ENCODE results near the gene SPATA17. TPM values are rescaled to one million over a fixed set of nuclear protein-coding genes. Genes with fewer than 3 reads are reported as not detected.
A peak's percentile ranks its signal among the peaks of the same experiment; 100 is the strongest.

The SPATA17 gene
- total and polyA plus RNA-seq, 2 experiments from 2014 or later: 1.2 to 3.5 TPM

GRCh38 chr1:217871955-217872354, 240.8 kb downstream of the SPATA17 start:
- no peak overlapping the region for H3K27ac ChIP-seq (ENCODE audit: low read depth)
- H3K27me3 ChIP-seq (ENCODE audit: insufficient read depth): no peaks in the 10 kb centered on the region
- H3K27me3 Mint-ChIP-seq (ENCODE audit: insufficient read depth, low read depth, poor library complexity): peaks cover 2% of the 10 kb centered on the region
- no peaks in the 10 kb centered on the region for H3K36me3 Mint-ChIP-seq (ENCODE audit: low read depth)
- no peaks in the 10 kb centered on the region for H3K9me2 ChIP-seq (ENCODE audit: insufficient read depth)
- H2AFZ ChIP-seq: no peak overlapping the region
- no peaks in the 10 kb centered on the region for H4K20me1 ChIP-seq (replicated peaks; ENCODE audit: insufficient read depth)
- H3F3A ChIP-seq (replicated peaks; ENCODE audit: low read depth): no peaks in the 10 kb centered on the region
- no peak overlapping the region for H3K4me3 Mint-ChIP-seq
- no peak for DNase-seq (ENCODE audit: low spot score)
- H3K4me2 ChIP-seq: no peak overlapping the region
- H3K4me1 ChIP-seq (ENCODE audit: insufficient read depth): 0 out of 2 replicates have a peak, but pooled peaks cover 8% of the 10 kb centered on the region
- no peaks in the 10 kb centered on the region for H3K9me3 Mint-ChIP-seq
- H3K79me2 ChIP-seq (replicated peaks; ENCODE audit: insufficient read depth): no peaks in the 10 kb centered on the region
- peaks cover 9% of the 10 kb centered on the region; the same call in 2 of the 3 replicates for H3K4me1 Mint-ChIP-seq
- H3K27ac Mint-ChIP-seq: 0 out of 2 replicates have a peak overlapping the region, but pooled peaks have one; percentile 43
- TF ChIP-seq JUNB (IDR thresholded peaks at IDR 0.05; ENCODE audit: unreplicated experiment): no peak
- TF ChIP-seq CTCF (conservative IDR thresholded peaks at IDR 0.05; ENCODE audit: low read depth in 2 of 2): no peak
- TF ChIP-seq EZH2phosphoT487 (IDR thresholded peaks at IDR 0.05; ENCODE audit: unreplicated experiment): no peak
- TF ChIP-seq POLR2AphosphoS5 (IDR thresholded peaks at IDR 0.05; ENCODE audit: low read depth): no peak
- no peak for TF ChIP-seq ZNF114 (CRISPR knock-in tag; IDR thresholded peaks at IDR 0.05)
- no peak for TF ChIP-seq CREB1 (CRISPR knock-in tag; IDR thresholded peaks at IDR 0.05; ENCODE audit: low read depth)
- no peak for TF ChIP-seq ZNF331 (CRISPR knock-in tag; IDR thresholded peaks at IDR 0.05; ENCODE audit: low read depth)
- H3K36me3 ChIP-seq (ENCODE audit: insufficient read depth): no peaks in the 10 kb centered on the region
- no peak for ATAC-seq
- no peak overlapping the region for H3K4me3 ChIP-seq

- no peaks in the 10 kb centered on the region for H3K36me3 Mint-ChIP-seq (ENCODE audit: low read depth)
Measured at GRCh38 chr1:217875229-217875628, 244.1 kb downstream of the SPATA17 start.

More at GRCh38 chr1:217875229-217875628, 244.1 kb downstream of the SPATA17 start:
- Histone ChIP-seq H3K4me2 (no peak overlapping the region), H3K4me1 (ENCODE audit: insufficient read depth) (0 out of 2 replicates have a peak, but pooled peaks cover 8% of the 10 kb centered on the region), H2AFZ (no peak overlapping the region), H3K4me3 (no peak overlapping the region), H3K27ac (ENCODE audit: low read depth) (no peak overlapping the region), H3K79me2 (replicated peaks; ENCODE audit: insufficient read depth) (no peaks in the 10 kb centered on the region), H3K9me2 (ENCODE audit: insufficient read depth) (no peaks in the 10 kb centered on the region), H4K20me1 (replicated peaks; ENCODE audit: insufficient read depth) (no peaks in the 10 kb centered on the region), H3F3A (replicated peaks; ENCODE audit: low read depth) (no peaks in the 10 kb centered on the region), H3K36me3 (ENCODE audit: insufficient read depth) (no peaks in the 10 kb centered on the region), H3K27me3 (ENCODE audit: insufficient read depth) (no peaks in the 10 kb centered on the region)
- no peaks in the 10 kb centered on the region for H3K27me3 Mint-ChIP-seq (ENCODE audit: insufficient read depth, low read depth, poor library complexity)
- no peak overlapping the region for H3K4me3 Mint-ChIP-seq
- H3K4me1 Mint-ChIP-seq: peaks cover 3% of the 10 kb centered on the region; the same call in 1 of the 3 replicates
- ATAC-seq (no peak), DNase-seq (ENCODE audit: low spot score) (no peak)
- no peak overlapping the region for H3K27ac Mint-ChIP-seq
- TF ChIP-seq CTCF (conservative IDR thresholded peaks at IDR 0.05; ENCODE audit: low read depth in 2 of 2) (no peak), EZH2 (IDR thresholded peaks at IDR 0.05; ENCODE audit: low read depth, unreplicated experiment) (no peak), JUNB (IDR thresholded peaks at IDR 0.05; ENCODE audit: unreplicated experiment) (no peak), POLR2AphosphoS5 (IDR thresholded peaks at IDR 0.05; ENCODE audit: low read depth) (no peak), ZNF114 (CRISPR knock-in tag; IDR thresholded peaks at IDR 0.05) (no peak), ZNF462 (CRISPR knock-in tag; IDR thresholded peaks at IDR 0.05) (no peak)
- no peaks in the 10 kb centered on the region for H3K9me3 Mint-ChIP-seq
